ENCODE data around the gene GALT. TPM values are rescaled to one million over a fixed set of nuclear protein-coding genes. Genes with fewer than 3 reads are reported as not detected.
"Not testable (repeated sequence)": the region's sequence is repeated elsewhere in the genome, so short reads cannot be mapped to it uniquely, and the experiment has no call there.

GALT gene
- total and polyA plus RNA-seq, 2 donors (not counting 1 experiment from before 2014, with no cell fraction given), result 111 to 167 TPM

GRCh38 chr9:34638138-34638445, 8.4 kb upstream of the GALT start:
- H3K27me3 Mint-ChIP-seq, result no peaks in the 10 kb centered on the region
- Histone ChIP-seq H2AFZ (ENCODE audit: insufficient read depth, low read depth, low read length, poor library complexity, severe bottlenecking) (peak overlapping the region; percentile 92), H3K9me3 (ENCODE audit: control extremely low read depth in 1 of 3, control insufficient read depth in 2 of 3, insufficient read depth in 1 of 3, low read length in 2 of 3) (no peaks in the 10 kb centered on the region), H3K27me3 (replicated peaks in 1 of 4; ENCODE audit: control extremely low read depth in 1 of 4, control insufficient read depth in 3 of 4, insufficient read depth in 4 of 4, low read length in 3 of 4) (no peaks in the 10 kb centered on the region), H3K4me3 (ENCODE audit: control extremely low read depth in 1 of 5, extremely low read depth in 1 of 5, insufficient read depth in 1 of 5, low read depth in 2 of 5, low read length in 4 of 5) (peak overlapping the region; percentile 49 to 80 (median 63)), H3K36me3 (replicated peaks in 1 of 2; ENCODE audit: control extremely low read depth in 1 of 2, control insufficient read depth in 1 of 2, extremely low read depth in 1 of 2, insufficient read depth in 2 of 2, low read length in 1 of 2) (peaks cover 0 to 3% of the 10 kb centered on the region in 2 experiments), H3K9ac (ENCODE audit: low read length) (peak overlapping the region; percentile 79), H3K79me2 (ENCODE audit: control insufficient read depth, insufficient read depth, low read length) (peaks cover 26% of the 10 kb centered on the region), H4K20me1 (ENCODE audit: control insufficient read depth, insufficient read depth, low read length, poor library complexity, severe bottlenecking) (peaks cover 16% of the 10 kb centered on the region), H3K4me1 (ENCODE audit: control insufficient read depth in 2 of 2, insufficient read depth in 2 of 2, low read length in 2 of 2) (peaks cover 16 to 32% of the 10 kb centered on the region in 2 donors), H3K27ac (ENCODE audit: low read length in 2 of 2) (peak overlapping the region; percentile 56 to 69), H3K4me2 (replicated peaks; ENCODE audit: low read depth, low read length, poor library complexity, severe bottlenecking) (peak overlapping the region; percentile 95)
- DNase-seq (no peak), ATAC-seq (ENCODE audit: low read depth) (no peak)
- H3K27ac Mint-ChIP-seq, result peak overlapping the region; percentile 86
- no peaks in the 10 kb centered on the region for H3K9me3 Mint-ChIP-seq (ENCODE audit: insufficient read depth)
- ChIA-PET POLR2A (interaction anchor here (0.6 to 2.8 kb wide), 6 partner anchors 8 to 260 kb away, joined by 4 to 31 read pairs (median 10); partner anchors contain the start of genes DCTN3, GALT and RPP25L), CTCF (interaction anchor here (0.7 to 8.4 kb wide), 12 partner anchors 9 to 468 kb away, joined by 3 to 150 read pairs (median 6); partner anchors contain the start of genes CCL27, DCTN3, GALT and RPP25L)
- peaks cover 30% of the 10 kb centered on the region for H3K4me1 Mint-ChIP-seq
- TF ChIP-seq CTCF (IDR thresholded peaks at IDR 0.05) (no peak), EZH2 (IDR thresholded peaks at IDR 0.05; ENCODE audit: borderline replicate concordance, insufficient read depth, low read depth, low read length, poor library complexity, severe bottlenecking) (no peak)
- intact Hi-C loops (cut with micrococcal nuclease), result loop anchor here (1.0 kb wide), 1 partner anchor 27 kb away; no protein-coding TSS in a partner anchor
- H3K4me3 Mint-ChIP-seq, result peak overlapping the region; percentile 92
- WGBS (ENCODE audit: insufficient coverage), result 27% methylated on average over 7 of the region's 7 CpGs

- CTCF ChIA-PET, result interaction anchor here (0.6 to 8.4 kb wide), 4 partner anchors 19 to 500 kb away, joined by 3 to 75 read pairs (median 6); partner anchors contain the start of genes CCL27 and DCTN3
- 100% methylated on average over 3 of the region's 8 CpGs for WGBS (ENCODE audit: insufficient coverage)
- H3K27me3 ChIP-seq (replicated peaks in 1 of 4; ENCODE audit: control extremely low read depth in 1 of 4, control insufficient read depth in 3 of 4, insufficient read depth in 4 of 4, low read length in 3 of 4); H3K4me3 Mint-ChIP-seq; DNase-seq; POLR2A ChIA-PET; H3K36me3 ChIP-seq (replicated peaks in 1 of 2; ENCODE audit: control extremely low read depth in 1 of 2, control insufficient read depth in 1 of 2, extremely low read depth in 1 of 2, insufficient read depth in 2 of 2, low read length in 1 of 2); H4K20me1 ChIP-seq (ENCODE audit: control insufficient read depth, insufficient read depth, low read length, poor library complexity, severe bottlenecking); H3K9ac ChIP-seq (ENCODE audit: low read length); H3K27me3 Mint-ChIP-seq; H3K9me3 Mint-ChIP-seq (ENCODE audit: insufficient read depth); H2AFZ ChIP-seq (ENCODE audit: insufficient read depth, low read depth, low read length, poor library complexity, severe bottlenecking); intact Hi-C loops (cut with micrococcal nuclease); H3K4me3 ChIP-seq (ENCODE audit: control extremely low read depth in 1 of 5, extremely low read depth in 1 of 5, insufficient read depth in 1 of 5, low read depth in 2 of 5, low read length in 4 of 5); H3K27ac ChIP-seq (ENCODE audit: low read length in 2 of 2); H3K4me2 ChIP-seq (replicated peaks; ENCODE audit: low read depth, low read length, poor library complexity, severe bottlenecking); ATAC-seq (ENCODE audit: low read depth); H3K27ac Mint-ChIP-seq; H3K9me3 ChIP-seq (ENCODE audit: control extremely low read depth in 1 of 3, control insufficient read depth in 2 of 3, insufficient read depth in 1 of 3, low read length in 2 of 3): not testable (repeated sequence)
- Histone ChIP-seq H3K4me1 (ENCODE audit: control insufficient read depth in 2 of 2, insufficient read depth in 2 of 2, low read length in 2 of 2) (peaks cover 16 to 30% of the 10 kb centered on the region in 2 donors), H3K79me2 (ENCODE audit: control insufficient read depth, insufficient read depth, low read length) (peaks cover 22% of the 10 kb centered on the region)
- peaks cover 25% of the 10 kb centered on the region for H3K4me1 Mint-ChIP-seq
Observed at GRCh38 chr9:34639322-34639721, 7.2 kb upstream of the GALT start.
